ENCODE measurements around the gene PLCL2. TPM values are rescaled to one million over a fixed set of nuclear protein-coding genes. Genes with fewer than 3 reads are reported as not detected.

PLCL2 gene
- total RNA-seq, 1 experiment from 2014 or later, result 32.1 TPM

- Mint-ChIP-seq H3K27me3 (ENCODE audit: low read depth) (no peaks in the 10 kb centered on the region), H3K4me3 (no peak overlapping the region), H3K36me3 (ENCODE audit: insufficient read depth in 1 of 3, low read depth in 3 of 3) (no peaks in the 10 kb centered on the region; a peak in 2 of 7 replicates), H3K9me3 (no peaks in the 10 kb centered on the region; a peak in 1 of 5 replicates), H3K4me1 (peaks cover 21 to 30% of the 10 kb centered on the region in 2 experiments), H3K27ac (no peak overlapping the region)
- Histone ChIP-seq H4K8ac (replicated peaks; ENCODE audit: insufficient read length, low read depth, low read length) (no peak overlapping the region), H3K23me2 (ENCODE audit: insufficient read length, low read depth, low read length, poor library complexity, severe bottlenecking) (no peaks in the 10 kb centered on the region), H3K9ac (ENCODE audit: extremely low read depth, insufficient read length, low read length) (no peak overlapping the region), H3K79me2 (ENCODE audit: insufficient read depth, low read length) (no peaks in the 10 kb centered on the region), H3K27me3 (ENCODE audit: insufficient read depth, low read length) (no peaks in the 10 kb centered on the region), H3K4ac (ENCODE audit: low read depth, low read length) (no peak overlapping the region), H3K4me1 (ENCODE audit: insufficient read depth, low read length) (no peaks in the 10 kb centered on the region; the same call in 1 of the 2 replicates), H2BK12ac (ENCODE audit: insufficient read length, low read depth, low read length) (no peak overlapping the region), H4K91ac (ENCODE audit: insufficient read length, low read depth, low read length) (no peak overlapping the region), H2AFZ (ENCODE audit: low read length) (no peak overlapping the region), H2AK5ac (ENCODE audit: insufficient read length, low read length) (no peak overlapping the region), H3K4me2 (ENCODE audit: insufficient read depth, insufficient read length, low read length) (no peak overlapping the region), H3K79me1 (ENCODE audit: insufficient read depth, low read depth, low read length, poor library complexity, severe bottlenecking) (no peaks in the 10 kb centered on the region), H4K5ac (ENCODE audit: insufficient read length, low read depth, low read length) (no peak overlapping the region), H2BK5ac (ENCODE audit: insufficient read length, low read length) (no peak overlapping the region), H3K56ac (ENCODE audit: insufficient read length, low read depth, low read length) (no peak overlapping the region), H3T11ph (ENCODE audit: low read length) (no peak overlapping the region), H2BK15ac (ENCODE audit: low read depth, low read length) (no peak overlapping the region), H3K9me3 (ENCODE audit: control insufficient read depth, low read depth, low read length) (no peaks in the 10 kb centered on the region), H3K14ac (ENCODE audit: insufficient read depth, low read length) (no peak overlapping the region), H2BK120ac (ENCODE audit: low read depth, low read length, poor library complexity, severe bottlenecking) (no peak overlapping the region), H3K18ac (ENCODE audit: insufficient read length, low read depth, low read length) (no peak overlapping the region), H2BK20ac (ENCODE audit: low read depth, low read length, poor library complexity, severe bottlenecking) (no peak overlapping the region), H3K27ac (ENCODE audit: insufficient read length, low read depth, low read length) (no peak overlapping the region), H4K20me1 (ENCODE audit: control insufficient read depth, insufficient read depth, insufficient read length) (no peaks in the 10 kb centered on the region), H3K23ac (ENCODE audit: insufficient read length, low read depth, low read length) (no peak overlapping the region)
- no CpG with 5 or more reads among the region's 6 CpGs for WGBS (ENCODE audit: extremely low coverage, insufficient read length, low lambda C conversion rate)
- TF ChIP-seq CTCF (conservative IDR thresholded peaks at IDR 0.05), result no peak
- no peak for DNase-seq
Measured at GRCh38 chr3:17035966-17036365, 151.2 kb downstream of the PLCL2 start.
